Left forelimb (tissue), 1 donor: ENCODE measurements around the gene NQO1.

ENCODE experiments used
- DNase-seq: peaks from one replicate; pipeline ENCODE4 v3.0.0-alpha.2; 2018; ENCODE audit warnings: low spot score

NQO1 gene

DNA sequence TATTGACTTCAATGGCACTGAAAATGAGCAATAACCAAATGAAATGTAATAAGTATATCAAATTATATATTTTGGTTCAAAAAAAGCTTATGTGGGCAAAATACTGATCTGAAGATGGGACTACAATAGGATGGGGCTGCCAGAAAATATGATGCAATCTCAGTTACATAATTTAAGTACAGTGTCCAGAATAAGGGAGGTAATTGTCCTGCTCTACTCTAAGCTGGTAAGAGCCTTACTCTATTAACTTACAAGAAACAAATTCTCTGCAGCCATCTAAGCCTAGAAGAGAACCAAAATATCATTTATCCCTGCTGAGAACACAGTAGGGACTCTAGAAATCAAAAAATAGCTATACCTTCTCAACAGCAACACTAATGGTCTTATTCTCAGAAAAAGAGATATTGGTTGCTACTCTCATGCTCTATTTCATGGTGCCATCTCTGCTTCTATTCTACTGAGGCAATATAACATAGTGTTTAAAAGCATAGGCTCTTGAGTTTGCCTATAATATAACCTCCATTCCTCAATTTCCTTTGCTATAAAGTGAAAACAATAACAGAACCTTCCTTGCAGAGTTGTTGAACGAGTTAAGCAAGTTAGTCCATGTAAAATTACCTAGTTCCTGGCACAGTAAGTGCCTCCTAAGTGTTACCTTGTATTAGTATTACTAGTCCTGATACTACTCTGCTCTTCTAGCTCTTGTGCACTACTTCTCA lies 19.9 kb downstream of the NQO1 start:
- DNase-seq = no peak

DNA sequence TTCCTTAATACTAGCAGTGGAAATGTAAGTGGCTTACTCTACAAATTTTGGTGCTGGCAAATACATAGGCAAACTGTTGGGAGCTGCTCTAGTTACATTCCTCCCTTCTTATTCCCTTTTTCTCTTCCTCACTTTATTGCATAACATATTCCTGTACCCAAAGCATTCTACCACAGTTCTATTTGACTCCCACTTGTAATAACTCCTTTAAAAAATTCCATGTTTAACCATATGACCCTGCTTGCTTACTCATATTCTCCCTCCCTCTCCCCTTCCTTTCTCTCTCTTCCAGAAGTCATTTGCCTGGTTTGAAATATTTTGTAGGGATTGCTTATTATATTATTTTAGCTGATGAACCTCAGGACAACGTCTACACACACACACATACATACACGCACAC lies 22.7 kb downstream of the NQO1 start:
- DNase-seq = no peak

GRCh38 chr16:69701866-69702265 lies 24.5 kb downstream of the NQO1 start:
- DNase-seq = no peak

GRCh38 chr16:69701452-69701851 lies 24.9 kb downstream of the NQO1 start:
- DNase-seq = no peak

GRCh38 chr16:69699915-69700314 lies 26.4 kb downstream of the NQO1 start:
- no peak for DNase-seq

GRCh38 chr16:69698404-69698803 lies 28.0 kb downstream of the NQO1 start:
- no peak for DNase-seq

- DNase-seq = no peak
Observed at GRCh38 chr16:69693916-69694315, 32.4 kb downstream of the NQO1 start.

- DNase-seq = no peak
Observed at GRCh38 chr16:69691980-69692911, 34.1 kb downstream of the NQO1 start.

DNA sequence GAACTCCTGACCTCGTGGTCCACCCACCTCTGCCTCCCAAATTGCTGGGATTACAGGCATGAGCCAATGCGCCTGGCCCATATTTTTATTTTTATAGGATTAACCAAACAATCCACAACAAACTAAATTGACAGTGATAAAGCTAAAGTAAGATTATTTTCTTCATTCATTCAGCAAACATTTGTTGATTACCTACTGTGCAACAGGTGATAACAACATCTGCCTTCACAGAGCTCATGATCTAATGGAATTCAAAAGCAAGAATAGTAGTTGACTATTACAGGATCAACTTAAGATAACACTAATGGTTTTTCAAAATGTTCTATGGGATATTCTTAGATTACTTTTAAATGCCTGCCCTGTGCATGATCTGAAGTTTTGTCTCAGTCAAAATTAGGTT lies 37.8 kb downstream of the NQO1 start:
- no peak for DNase-seq

GRCh38 chr16:69680358-69680757 lies 46.0 kb downstream of the NQO1 start:
- DNase-seq = no peak

GRCh38 chr16:69672998-69673713 lies 53.2 kb downstream of the NQO1 start:
- no peak for DNase-seq

GRCh38 chr16:69672315-69672997 lies 53.9 kb downstream of the NQO1 start:
- DNase-seq = no peak

DNA sequence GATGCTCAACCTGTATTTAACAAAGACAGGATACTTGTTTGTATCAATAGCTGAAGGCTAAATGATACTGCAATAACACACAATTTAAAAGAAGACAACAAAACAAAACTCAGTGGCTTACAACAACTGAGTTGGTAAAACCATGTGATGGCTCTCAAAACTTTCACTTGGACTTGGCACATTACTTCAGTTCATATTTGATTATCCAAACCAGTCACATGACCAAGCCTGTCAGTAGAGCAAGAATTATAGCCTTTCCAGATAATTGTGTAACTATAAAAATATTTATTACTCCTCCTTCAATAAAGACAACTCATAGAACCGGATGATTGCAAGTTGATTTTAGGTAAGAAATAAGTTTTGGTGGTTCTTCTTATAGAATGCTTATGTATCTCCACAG lies 56.8 kb downstream of the NQO1 start:
- DNase-seq = no peak

- DNase-seq = no peak
Observed at GRCh38 chr16:69663846-69664245, 62.5 kb downstream of the NQO1 start.

GRCh38 chr16:69662901-69663300 lies 63.5 kb downstream of the NQO1 start:
- DNase-seq = no peak

DNA sequence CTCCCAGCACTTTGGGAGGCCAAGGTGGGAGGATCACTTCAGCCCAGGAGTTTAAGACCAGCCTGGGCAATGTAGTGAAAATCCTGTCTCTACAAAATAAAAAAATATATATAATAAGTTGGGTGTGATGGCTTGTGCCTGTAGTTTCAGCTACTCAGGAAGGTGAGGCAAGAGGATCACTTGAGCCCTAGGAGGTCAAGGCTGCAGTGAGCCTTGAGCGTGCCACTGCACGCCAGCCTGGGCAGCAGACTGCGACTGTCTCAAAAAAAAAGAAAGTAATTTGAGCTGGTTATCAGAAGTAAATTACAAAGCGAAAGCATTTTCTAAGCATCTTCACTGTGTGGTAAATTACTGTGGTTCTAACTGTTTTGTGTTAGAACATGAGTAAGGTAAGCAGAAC lies 66.2 kb downstream of the NQO1 start:
- no peak for DNase-seq
